GM10248 (cell line): ENCODE data around the gene MRPL53.

Source experiments
- CTCF ChIA-PET: fragments of 300-600 bp; sonication (Branson Sonifier 250); formaldehyde crosslinking; extraction: SDS; loops from one replicate; lab custom pipeline; 2021; ENCODE audit warnings: antibody characterized with exemption; lab: Yijun Ruan, JAX
- POLR2A ChIA-PET: fragments of 350-650 bp; sonication (Branson Sonifier 250); formaldehyde crosslinking; extraction: SDS; loops from one replicate; lab custom pipeline; 2020; ENCODE audit warnings: antibody characterized with exemption; lab: Yijun Ruan, JAX
- DNase-seq: peaks from one replicate; pipeline ENCODE4 v3.0.0; 2012; ENCODE audit errors: extremely low spot score
- TF ChIP-seq, protein P1 (sequence below): IDR thresholded peaks from 2 replicates; pipeline ENCODE4 v1.5.1; 2012; ENCODE audit warnings: mild to moderate bottlenecking, low read depth; ENCODE audit errors: extremely low read depth, missing control alignments, control extremely low read depth

Gene MRPL53

DNA sequence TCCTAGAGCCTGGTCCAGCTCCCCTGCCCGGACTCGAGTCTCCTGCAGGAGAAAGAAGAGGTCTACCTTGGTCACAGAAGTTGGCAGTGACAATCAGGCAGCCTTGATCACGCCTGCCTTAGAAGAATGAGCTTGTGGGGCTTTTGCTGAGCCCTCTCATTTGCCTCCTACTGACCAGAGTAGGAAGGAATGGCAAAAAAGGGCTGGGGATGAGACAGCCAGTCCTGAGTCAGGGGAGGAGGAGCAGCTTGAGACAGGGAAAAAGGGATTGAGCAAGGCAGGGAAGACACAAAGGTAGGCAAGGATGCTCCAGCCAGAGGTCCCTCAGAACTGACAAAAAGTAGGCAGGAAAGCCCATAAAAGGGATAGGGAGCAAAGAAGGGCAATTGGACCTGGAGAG, 44.9 kb downstream of the MRPL53 start:
- ChIA-PET CTCF (interaction anchor here (3.4 kb wide), 1 partner anchor 13 kb away, joined by 16 read pairs; the partner anchor contains the start of gene RTKN), POLR2A (no interaction called here)
- no peak for DNase-seq
- TF ChIP-seq, protein P1, sequence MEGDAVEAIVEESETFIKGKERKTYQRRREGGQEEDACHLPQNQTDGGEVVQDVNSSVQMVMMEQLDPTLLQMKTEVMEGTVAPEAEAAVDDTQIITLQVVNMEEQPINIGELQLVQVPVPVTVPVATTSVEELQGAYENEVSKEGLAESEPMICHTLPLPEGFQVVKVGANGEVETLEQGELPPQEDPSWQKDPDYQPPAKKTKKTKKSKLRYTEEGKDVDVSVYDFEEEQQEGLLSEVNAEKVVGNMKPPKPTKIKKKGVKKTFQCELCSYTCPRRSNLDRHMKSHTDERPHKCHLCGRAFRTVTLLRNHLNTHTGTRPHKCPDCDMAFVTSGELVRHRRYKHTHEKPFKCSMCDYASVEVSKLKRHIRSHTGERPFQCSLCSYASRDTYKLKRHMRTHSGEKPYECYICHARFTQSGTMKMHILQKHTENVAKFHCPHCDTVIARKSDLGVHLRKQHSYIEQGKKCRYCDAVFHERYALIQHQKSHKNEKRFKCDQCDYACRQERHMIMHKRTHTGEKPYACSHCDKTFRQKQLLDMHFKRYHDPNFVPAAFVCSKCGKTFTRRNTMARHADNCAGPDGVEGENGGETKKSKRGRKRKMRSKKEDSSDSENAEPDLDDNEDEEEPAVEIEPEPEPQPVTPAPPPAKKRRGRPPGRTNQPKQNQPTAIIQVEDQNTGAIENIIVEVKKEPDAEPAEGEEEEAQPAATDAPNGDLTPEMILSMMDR = no peak

DNA sequence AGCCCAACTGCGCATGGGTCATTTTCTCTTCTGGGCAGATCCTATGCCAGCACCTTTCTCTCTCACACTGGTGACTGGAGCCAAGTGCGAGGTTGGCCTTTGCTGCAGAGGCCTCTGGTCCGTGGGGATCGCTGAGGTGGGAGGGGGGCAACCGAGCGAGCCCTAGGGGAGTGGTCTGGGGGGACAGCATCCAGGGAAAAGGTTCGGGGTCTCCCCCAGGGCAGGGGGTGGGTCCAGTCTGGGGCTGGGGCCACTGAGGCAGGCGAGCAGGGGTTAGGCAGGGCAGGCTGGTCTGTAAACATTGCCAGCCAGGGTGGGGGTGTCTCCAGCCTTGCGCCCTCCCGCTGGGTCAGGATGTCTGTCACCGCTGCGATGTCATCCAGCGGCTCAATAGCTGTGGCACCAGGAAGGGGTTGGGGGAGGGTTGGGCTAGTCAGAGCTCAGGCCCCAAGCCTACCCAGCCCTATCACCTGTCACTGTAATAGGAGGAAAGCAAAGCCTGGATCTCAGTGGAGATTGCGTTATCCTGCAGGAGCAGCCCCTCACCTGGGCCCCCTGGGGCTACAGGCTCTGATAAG, 46.2 kb downstream of the MRPL53 start:
- POLR2A ChIA-PET = no interaction called here
- CTCF ChIA-PET = interaction anchor here (2.9 kb wide), 1 partner anchor 14 kb away, joined by 9 read pairs; no protein-coding TSS in a partner anchor
- DNase-seq = no peak

DNA sequence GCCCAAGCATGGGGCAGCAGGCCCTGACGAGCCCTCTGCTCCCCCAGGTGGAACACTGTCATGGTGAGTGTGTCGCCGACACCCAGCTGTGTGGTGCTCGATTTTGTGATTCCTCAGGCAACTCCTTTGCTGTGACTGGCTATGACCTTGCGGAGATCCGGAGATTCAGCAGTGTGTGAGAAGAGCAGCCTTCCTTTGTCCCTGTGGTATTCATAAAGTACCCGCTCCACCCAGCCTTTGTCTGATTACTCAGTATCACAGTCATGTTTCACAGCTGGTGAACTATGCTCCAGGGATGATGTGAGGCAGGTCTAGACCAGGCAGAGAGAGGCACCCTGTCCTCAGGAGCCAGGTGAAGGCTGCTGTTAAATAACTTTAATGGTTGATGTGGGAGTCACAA, 47.0 kb downstream of the MRPL53 start:
- no peak for DNase-seq
- POLR2A ChIA-PET = no interaction called here
- TF ChIP-seq, protein P1 = no peak
- CTCF ChIA-PET = interaction anchor here (1.5 to 2.9 kb wide), 2 partner anchors 15 to 29 kb away, joined by 3 to 9 read pairs; partner anchors contain the start of gene INO80B

More for the DNA sequence above, 46.2 kb downstream of the MRPL53 start:
- TF ChIP-seq, protein P1 = no peak

- CTCF ChIA-PET = interaction anchor here (1.5 to 2.9 kb wide), 2 partner anchors 15 to 30 kb away, joined by 3 to 9 read pairs; partner anchors contain the start of gene INO80B
- no peak for DNase-seq
- POLR2A ChIA-PET = no interaction called here
- TF ChIP-seq, protein P1 = no peak
Measured at GRCh38 chr2:74424995-74425406, 47.5 kb downstream of the MRPL53 start.

GRCh38 chr2:74424139-74424992, 48.1 kb downstream of the MRPL53 start:
- ChIA-PET CTCF (interaction anchor here (0.7 to 2.9 kb wide), 3 partner anchors 16 to 33 kb away, joined by 3 to 9 read pairs (median 3); partner anchors contain the start of gene INO80B), POLR2A (no interaction called here)
- TF ChIP-seq, protein P1 = no peak
- DNase-seq = no peak
